ENCODE data around the gene GOPC. TPM values are rescaled to one million over a fixed set of nuclear protein-coding genes. Genes with fewer than 3 reads are reported as not detected.

GOPC gene
- total and polyA plus RNA-seq, 2 donors (not counting 3 experiments of a cell fraction or from before 2014, with no cell fraction given) = 7.8 to 22.8 TPM

DNA sequence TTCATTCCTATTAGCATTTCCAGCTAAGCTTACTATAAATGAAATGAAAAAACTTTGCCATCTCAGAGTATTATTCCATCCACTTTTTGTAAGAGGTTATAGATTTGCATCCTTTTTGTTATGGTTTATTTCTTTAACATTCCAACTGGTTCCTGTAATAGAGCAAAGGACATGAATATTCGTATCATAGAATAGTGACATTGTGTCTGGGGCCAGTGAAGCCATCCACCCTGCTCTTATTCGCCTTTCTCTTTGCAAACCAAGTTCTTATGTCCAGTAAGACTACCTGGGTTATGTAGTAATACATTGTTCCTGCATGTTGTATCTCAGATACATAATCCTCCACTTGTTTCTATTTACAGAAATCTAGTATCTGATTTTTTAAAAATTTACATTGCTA lies 76.7 kb downstream of the GOPC start:
- Histone ChIP-seq H2AFZ (ENCODE audit: low read depth, low read length) (no peak overlapping the region), H3K36me3 (ENCODE audit: control insufficient read depth in 2 of 2, extremely low read depth in 1 of 2, insufficient read depth in 2 of 2, low read length in 2 of 2) (peaks cover 3 to 4% of the 10 kb centered on the region in 2 experiments), H3K4me1 (ENCODE audit: control insufficient read depth, extremely low read depth, insufficient read depth, low read length) (peaks cover 22% of the 10 kb centered on the region), H3K4me3 (replicated peaks in 1 of 3; ENCODE audit: insufficient read depth in 1 of 3, low read depth in 1 of 3, low read length in 3 of 3) (no peak overlapping the region), H4K20me1 (replicated peaks; ENCODE audit: control insufficient read depth, extremely low read depth, insufficient read depth, low read length) (no peaks in the 10 kb centered on the region), H3K27ac (ENCODE audit: insufficient read depth, low read depth, low read length) (no peak overlapping the region), H3K79me2 (ENCODE audit: control insufficient read depth, insufficient read depth, low read length) (peaks cover 19% of the 10 kb centered on the region), H3K9me1 (replicated peaks; ENCODE audit: control insufficient read depth, extremely low read depth, insufficient read depth, low read length) (no peaks in the 10 kb centered on the region), H3K27me3 (ENCODE audit: control insufficient read depth in 2 of 2, insufficient read depth in 2 of 2, low read length in 2 of 2) (no peaks in the 10 kb centered on the region), H3K9ac (replicated peaks; ENCODE audit: extremely low read depth, insufficient read depth, low read length) (no peak overlapping the region), H3K9me3 (replicated peaks; ENCODE audit: control insufficient read depth, insufficient read depth, low read length) (no peaks in the 10 kb centered on the region), H3K4me2 (ENCODE audit: insufficient read depth, low read length) (no peak overlapping the region)
- CTCF ChIA-PET = no interaction called here
- BruUV-seq (replicated peaks) = no TSS peak
- POLR2A ChIA-PET = no interaction called here
- TF ChIP-seq GATA2 (IDR thresholded peaks at IDR 0.05; ENCODE audit: insufficient read depth, insufficient read length, low read depth, low read length) (no peak), POLR2A (IDR thresholded peaks at IDR 0.05; ENCODE audit: low read depth, low read length) (no peak), FOS (IDR thresholded peaks at IDR 0.05; ENCODE audit: borderline replicate concordance, insufficient read depth, low read length) (no peak), POLR2AphosphoS5 (IDR thresholded peaks at IDR 0.05; ENCODE audit: insufficient read depth, low read depth, low read length) (no peak), MYC (IDR thresholded peaks at IDR 0.05; ENCODE audit: low read depth, low read length) (no peak)
- TF ChIP-seq, protein P1, sequence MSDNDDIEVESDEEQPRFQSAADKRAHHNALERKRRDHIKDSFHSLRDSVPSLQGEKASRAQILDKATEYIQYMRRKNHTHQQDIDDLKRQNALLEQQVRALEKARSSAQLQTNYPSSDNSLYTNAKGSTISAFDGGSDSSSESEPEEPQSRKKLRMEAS (IDR thresholded peaks at IDR 0.05; ENCODE audit: insufficient read depth, insufficient read length) = no peak
- FAIRE-seq = no peak
- dilution Hi-C loops (cut with MboI; ENCODE audit: extremely low pct_ligation_motif_present, low sequenced_read_pairs) = no loop called here
- intact Hi-C loops (cut with micrococcal nuclease) = no loop called here
- no peak for DNase-seq (ENCODE audit: low read depth, low spot score)

DNA sequence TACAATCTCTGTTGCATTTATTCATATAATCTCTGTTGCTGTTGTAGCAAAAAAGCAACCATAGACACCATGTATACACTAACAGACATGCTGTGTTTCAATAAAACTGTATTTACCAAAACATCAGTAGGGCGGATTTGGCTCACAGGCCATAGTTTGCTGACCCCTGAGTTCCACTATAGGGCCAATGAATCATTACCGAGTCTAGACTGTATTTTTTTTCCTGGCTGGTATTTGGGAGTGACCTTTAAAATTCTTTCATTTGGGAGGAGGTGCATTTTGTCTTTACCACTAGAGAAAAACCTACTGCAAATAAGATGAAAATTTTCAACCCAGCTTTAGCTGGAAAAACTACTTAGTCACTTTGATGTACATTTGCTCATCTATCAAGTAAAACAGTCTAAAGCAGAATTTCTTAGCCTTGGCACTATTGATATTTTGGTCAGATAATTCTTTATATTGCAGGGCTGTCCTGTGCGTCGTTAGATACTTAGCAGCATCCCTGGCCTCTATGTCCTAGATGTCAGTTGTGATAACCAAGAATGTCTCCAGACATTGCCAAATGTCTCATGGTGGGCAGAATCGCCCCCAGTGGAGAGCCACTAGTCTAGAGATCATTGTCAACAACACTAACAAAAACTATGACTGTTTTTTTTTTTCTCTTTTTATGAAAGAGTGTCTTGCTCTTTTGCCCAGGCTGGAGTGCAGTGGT lies 80.4 kb downstream of the GOPC start:
- Histone ChIP-seq H3K27me3 (ENCODE audit: control insufficient read depth in 2 of 2, insufficient read depth in 2 of 2, low read length in 2 of 2) (no peaks in the 10 kb centered on the region), H3K36me3 (ENCODE audit: control insufficient read depth in 2 of 2, extremely low read depth in 1 of 2, insufficient read depth in 2 of 2, low read length in 2 of 2) (peaks cover 7 to 9% of the 10 kb centered on the region in 2 experiments), H3K4me2 (ENCODE audit: insufficient read depth, low read length) (peak overlapping the region; percentile 36), H3K9me1 (replicated peaks; ENCODE audit: control insufficient read depth, extremely low read depth, insufficient read depth, low read length) (no peaks in the 10 kb centered on the region), H3K9ac (replicated peaks; ENCODE audit: extremely low read depth, insufficient read depth, low read length) (no peak overlapping the region), H3K4me1 (ENCODE audit: control insufficient read depth, extremely low read depth, insufficient read depth, low read length) (peaks cover 22% of the 10 kb centered on the region), H3K9me3 (replicated peaks; ENCODE audit: control insufficient read depth, insufficient read depth, low read length) (no peaks in the 10 kb centered on the region), H3K27ac (ENCODE audit: insufficient read depth, low read depth, low read length) (peak overlapping the region; percentile 32), H3K4me3 (replicated peaks in 1 of 3; ENCODE audit: insufficient read depth in 1 of 3, low read depth in 1 of 3, low read length in 3 of 3) (no peak overlapping the region), H4K20me1 (replicated peaks; ENCODE audit: control insufficient read depth, extremely low read depth, insufficient read depth, low read length) (no peaks in the 10 kb centered on the region), H2AFZ (ENCODE audit: low read depth, low read length) (no peak overlapping the region), H3K79me2 (ENCODE audit: control insufficient read depth, insufficient read depth, low read length) (peaks cover 33% of the 10 kb centered on the region)
- BruUV-seq (replicated peaks) = no TSS peak
- TF ChIP-seq FOS (IDR thresholded peaks at IDR 0.05; ENCODE audit: borderline replicate concordance, insufficient read depth, low read length) = peak; percentile 29
- no peak for TF ChIP-seq GATA2 (IDR thresholded peaks at IDR 0.05; ENCODE audit: insufficient read depth, insufficient read length, low read depth, low read length)
- TF ChIP-seq POLR2A (IDR thresholded peaks at IDR 0.05; ENCODE audit: low read depth, low read length) = no peak
- TF ChIP-seq, protein P1 (IDR thresholded peaks at IDR 0.05; ENCODE audit: insufficient read depth, insufficient read length) = no peak
- no peak for TF ChIP-seq MYC (IDR thresholded peaks at IDR 0.05; ENCODE audit: low read depth, low read length)
- dilution Hi-C loops (cut with MboI; ENCODE audit: extremely low pct_ligation_motif_present, low sequenced_read_pairs) (no loop called here), intact Hi-C loops (cut with micrococcal nuclease) (loop anchor here (1.0 to 2.0 kb wide), 2 partner anchors 24 to 39 kb away; partner anchors contain the start of gene DCBLD1)
- CTCF ChIA-PET = interaction anchor here (0.9 to 2.0 kb wide), 5 partner anchors 9 to 72 kb away, joined by 3 to 5 read pairs (median 4); no protein-coding TSS in a partner anchor
- POLR2A ChIA-PET = no interaction called here
- DNase-seq (ENCODE audit: low read depth, low spot score) (peak; percentile 47), FAIRE-seq (peak; percentile 50)
